Activated CD8-positive, alpha-beta memory T cell treated with anti-CD3 and anti-CD28 coated beads, Interleukin-2, amount 50 U/mL, for 1 hour (primary cell): ENCODE data around the gene ASGR1.

ENCODE experiments used
- DNase-seq: peaks from one replicate; pipeline ENCODE4 v3.0.0-alpha.2; 2020; ENCODE audit errors: extremely low read depth

The ASGR1 gene

DNA sequence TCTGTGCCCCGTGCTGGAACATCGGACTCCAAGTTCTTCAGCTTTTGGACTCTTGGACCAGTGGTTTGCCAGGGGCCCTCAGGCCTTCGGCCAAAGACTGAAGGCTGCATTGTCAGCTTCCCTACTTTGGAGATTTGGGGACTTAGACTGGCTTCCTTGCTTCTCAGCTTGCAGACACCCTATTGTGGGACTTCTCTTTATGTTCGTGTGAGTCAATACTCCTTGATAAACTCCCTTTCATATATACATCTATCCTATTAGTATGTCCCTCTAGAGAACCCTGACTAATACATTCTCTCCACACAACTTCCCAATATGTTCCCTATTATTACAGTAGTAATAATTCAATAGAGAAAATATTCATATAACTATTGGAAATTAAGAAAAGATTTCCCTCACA lies 55.3 kb downstream of the ASGR1 start:
- no peak for DNase-seq
